Measurements from ENCODE around the gene CDK5RAP2.

The CDK5RAP2 gene

GRCh38 chr9:120616966-120617935 lies 37.3 kb upstream of the CDK5RAP2 start:
- Histone ChIP-seq H3K36me3 (ENCODE audit: control insufficient read depth in 2 of 2, insufficient read depth in 2 of 2, low read length in 2 of 2) (no peaks in the 10 kb centered on the region), H3K4me3 (ENCODE audit: low read length in 2 of 2) (no peak overlapping the region), H3K4me1 (ENCODE audit: control insufficient read depth, insufficient read depth, low read length) (no peaks in the 10 kb centered on the region), H3K9me3 (ENCODE audit: control insufficient read depth in 2 of 2, low read length in 2 of 2) (no peaks in the 10 kb centered on the region), H3K27ac (ENCODE audit: low read length) (no peak overlapping the region), H3K27me3 (ENCODE audit: control insufficient read depth in 1 of 2, insufficient read depth in 2 of 2, low read length in 2 of 2) (no peaks in the 10 kb centered on the region), H3K9ac (ENCODE audit: low read length in 2 of 2) (no peak overlapping the region)

- H3K27me3 ChIP-seq (ENCODE audit: control insufficient read depth in 1 of 2, insufficient read depth in 2 of 2, low read length in 2 of 2): no peaks in the 10 kb centered on the region
- no peaks in the 10 kb centered on the region for H3K9me3 ChIP-seq (ENCODE audit: control insufficient read depth in 2 of 2, low read length in 2 of 2)
- H3K4me1 ChIP-seq (ENCODE audit: control insufficient read depth, insufficient read depth, low read length): no peaks in the 10 kb centered on the region
- peaks cover 0 to 5% of the 10 kb centered on the region in 2 donors for H3K36me3 ChIP-seq (ENCODE audit: control insufficient read depth in 2 of 2, insufficient read depth in 2 of 2, low read length in 2 of 2)
- no peak overlapping the region for H3K27ac ChIP-seq (ENCODE audit: low read length)
- no peak overlapping the region for H3K4me3 ChIP-seq (ENCODE audit: low read length in 2 of 2)
- no peak overlapping the region for H3K9ac ChIP-seq (ENCODE audit: low read length in 2 of 2)
Observed at GRCh38 chr9:120612218-120612617, 32.3 kb upstream of the CDK5RAP2 start.

GRCh38 chr9:120611690-120612068 lies 31.7 kb upstream of the CDK5RAP2 start:
- Histone ChIP-seq H3K27ac (ENCODE audit: low read length) (no peak overlapping the region), H3K4me3 (ENCODE audit: low read length in 2 of 2) (no peak overlapping the region), H3K4me1 (ENCODE audit: control insufficient read depth, insufficient read depth, low read length) (no peaks in the 10 kb centered on the region), H3K36me3 (ENCODE audit: control insufficient read depth in 2 of 2, insufficient read depth in 2 of 2, low read length in 2 of 2) (peaks cover 0 to 7% of the 10 kb centered on the region in 2 donors), H3K9me3 (ENCODE audit: control insufficient read depth in 2 of 2, low read length in 2 of 2) (no peaks in the 10 kb centered on the region), H3K27me3 (ENCODE audit: control insufficient read depth in 1 of 2, insufficient read depth in 2 of 2, low read length in 2 of 2) (no peaks in the 10 kb centered on the region), H3K9ac (ENCODE audit: low read length in 2 of 2) (no peak overlapping the region)

- Histone ChIP-seq H3K4me1 (ENCODE audit: control insufficient read depth, insufficient read depth, low read length) (no peaks in the 10 kb centered on the region), H3K9ac (ENCODE audit: low read length in 2 of 2) (no peak overlapping the region), H3K9me3 (ENCODE audit: control insufficient read depth in 2 of 2, low read length in 2 of 2) (no peaks in the 10 kb centered on the region), H3K36me3 (ENCODE audit: control insufficient read depth in 2 of 2, insufficient read depth in 2 of 2, low read length in 2 of 2) (peaks cover 0 to 7% of the 10 kb centered on the region in 2 donors), H3K27ac (ENCODE audit: low read length) (no peak overlapping the region), H3K27me3 (ENCODE audit: control insufficient read depth in 1 of 2, insufficient read depth in 2 of 2, low read length in 2 of 2) (no peaks in the 10 kb centered on the region), H3K4me3 (ENCODE audit: low read length in 2 of 2) (no peak overlapping the region)
Observed at GRCh38 chr9:120610975-120611689, 31.2 kb upstream of the CDK5RAP2 start.

- H3K4me3 ChIP-seq (ENCODE audit: low read length in 2 of 2): no peak overlapping the region
- peaks cover 3 to 9% of the 10 kb centered on the region in 2 donors for H3K36me3 ChIP-seq (ENCODE audit: control insufficient read depth in 2 of 2, insufficient read depth in 2 of 2, low read length in 2 of 2)
- H3K9me3 ChIP-seq (ENCODE audit: control insufficient read depth in 2 of 2, low read length in 2 of 2): no peaks in the 10 kb centered on the region
- no peak overlapping the region for H3K27ac ChIP-seq (ENCODE audit: low read length)
- no peaks in the 10 kb centered on the region for H3K4me1 ChIP-seq (ENCODE audit: control insufficient read depth, insufficient read depth, low read length)
- H3K27me3 ChIP-seq (ENCODE audit: control insufficient read depth in 1 of 2, insufficient read depth in 2 of 2, low read length in 2 of 2): no peaks in the 10 kb centered on the region
- H3K9ac ChIP-seq (ENCODE audit: low read length in 2 of 2): no peak overlapping the region
Observed at GRCh38 chr9:120609636-120610035, 29.7 kb upstream of the CDK5RAP2 start.

- Histone ChIP-seq H3K4me3 (ENCODE audit: low read length in 2 of 2) (no peak overlapping the region), H3K9ac (ENCODE audit: low read length in 2 of 2) (no peak overlapping the region), H3K36me3 (ENCODE audit: control insufficient read depth in 2 of 2, insufficient read depth in 2 of 2, low read length in 2 of 2) (peaks cover 3 to 9% of the 10 kb centered on the region in 2 donors), H3K27ac (ENCODE audit: low read length) (no peak overlapping the region), H3K9me3 (ENCODE audit: control insufficient read depth in 2 of 2, low read length in 2 of 2) (no peaks in the 10 kb centered on the region), H3K27me3 (ENCODE audit: control insufficient read depth in 1 of 2, insufficient read depth in 2 of 2, low read length in 2 of 2) (no peaks in the 10 kb centered on the region), H3K4me1 (ENCODE audit: control insufficient read depth, insufficient read depth, low read length) (no peaks in the 10 kb centered on the region)
Observed at GRCh38 chr9:120608421-120608820, 28.5 kb upstream of the CDK5RAP2 start.

GRCh38 chr9:120603591-120603990 lies 23.6 kb upstream of the CDK5RAP2 start:
- Histone ChIP-seq H3K9ac (ENCODE audit: low read length in 2 of 2) (no peak overlapping the region), H3K36me3 (ENCODE audit: control insufficient read depth in 2 of 2, insufficient read depth in 2 of 2, low read length in 2 of 2) (peaks cover 3 to 9% of the 10 kb centered on the region in 2 donors), H3K4me1 (ENCODE audit: control insufficient read depth, insufficient read depth, low read length) (no peaks in the 10 kb centered on the region), H3K27ac (ENCODE audit: low read length) (no peak overlapping the region), H3K27me3 (ENCODE audit: control insufficient read depth in 1 of 2, insufficient read depth in 2 of 2, low read length in 2 of 2) (no peaks in the 10 kb centered on the region), H3K4me3 (ENCODE audit: low read length in 2 of 2) (no peak overlapping the region), H3K9me3 (ENCODE audit: control insufficient read depth in 2 of 2, low read length in 2 of 2) (no peaks in the 10 kb centered on the region)

GRCh38 chr9:120603010-120603409 lies 23.0 kb upstream of the CDK5RAP2 start:
- Histone ChIP-seq H3K9ac (ENCODE audit: low read length in 2 of 2) (no peak overlapping the region), H3K27ac (ENCODE audit: low read length) (no peak overlapping the region), H3K27me3 (ENCODE audit: control insufficient read depth in 1 of 2, insufficient read depth in 2 of 2, low read length in 2 of 2) (no peaks in the 10 kb centered on the region), H3K36me3 (ENCODE audit: control insufficient read depth in 2 of 2, insufficient read depth in 2 of 2, low read length in 2 of 2) (peaks cover 3 to 9% of the 10 kb centered on the region in 2 donors), H3K4me1 (ENCODE audit: control insufficient read depth, insufficient read depth, low read length) (no peaks in the 10 kb centered on the region), H3K4me3 (ENCODE audit: low read length in 2 of 2) (no peak overlapping the region), H3K9me3 (ENCODE audit: control insufficient read depth in 2 of 2, low read length in 2 of 2) (no peaks in the 10 kb centered on the region)

- Histone ChIP-seq H3K4me3 (ENCODE audit: low read length in 2 of 2) (no peak overlapping the region), H3K36me3 (ENCODE audit: control insufficient read depth in 2 of 2, insufficient read depth in 2 of 2, low read length in 2 of 2) (no peaks in the 10 kb centered on the region), H3K9ac (ENCODE audit: low read length in 2 of 2) (no peak overlapping the region), H3K4me1 (ENCODE audit: control insufficient read depth, insufficient read depth, low read length) (no peaks in the 10 kb centered on the region), H3K27ac (ENCODE audit: low read length) (no peak overlapping the region), H3K27me3 (ENCODE audit: control insufficient read depth in 1 of 2, insufficient read depth in 2 of 2, low read length in 2 of 2) (no peaks in the 10 kb centered on the region), H3K9me3 (ENCODE audit: control insufficient read depth in 2 of 2, low read length in 2 of 2) (peaks cover 0 to 7% of the 10 kb centered on the region in 2 donors)
Observed at GRCh38 chr9:120593955-120594277, 13.9 kb upstream of the CDK5RAP2 start.

- no peak overlapping the region for H3K9ac ChIP-seq (ENCODE audit: low read length in 2 of 2)
- H3K9me3 ChIP-seq (ENCODE audit: control insufficient read depth in 2 of 2, low read length in 2 of 2): peaks cover 0 to 7% of the 10 kb centered on the region in 2 donors
- H3K4me1 ChIP-seq (ENCODE audit: control insufficient read depth, insufficient read depth, low read length): no peaks in the 10 kb centered on the region
- H3K4me3 ChIP-seq (ENCODE audit: low read length in 2 of 2): no peak overlapping the region
- H3K36me3 ChIP-seq (ENCODE audit: control insufficient read depth in 2 of 2, insufficient read depth in 2 of 2, low read length in 2 of 2): no peaks in the 10 kb centered on the region
- H3K27me3 ChIP-seq (ENCODE audit: control insufficient read depth in 1 of 2, insufficient read depth in 2 of 2, low read length in 2 of 2): no peaks in the 10 kb centered on the region
- H3K27ac ChIP-seq (ENCODE audit: low read length): no peak overlapping the region
Observed at GRCh38 chr9:120593250-120593954, 13.4 kb upstream of the CDK5RAP2 start.
